Epithelial cell of proximal tubule (primary cell): ENCODE data around the gene CLNS1A. TPM values are rescaled to one million over a fixed set of nuclear protein-coding genes. Genes with fewer than 3 reads are reported as not detected.

ENCODE experiments used
- DNase-seq: peaks from one replicate; pipeline ENCODE4 v3.0.0-alpha.2; 2011; ENCODE audit warnings: low read depth
- H3K4me3 ChIP-seq: 2 replicates; pipeline ENCODE4 v1.5.1; 2011; ENCODE audit warnings: low read depth, mild to moderate bottlenecking, low read length
- total RNA-seq: library from RNA; depleted of rRNA; stranded (reverse); fragments of >200 nt; gene quantifications from 2 replicates; pipeline ENCODE4 v1.2.3, GENCODE V29; 2015
- TF ChIP-seq, protein P1 (sequence below): conservative IDR thresholded peaks from 2 replicates; pipeline ENCODE4 v1.5.1; 2012; ENCODE audit warnings: low read depth, mild to moderate bottlenecking, low read length

CLNS1A gene
- total RNA-seq, 1 donor from 2014 or later: 112 TPM

DNA sequence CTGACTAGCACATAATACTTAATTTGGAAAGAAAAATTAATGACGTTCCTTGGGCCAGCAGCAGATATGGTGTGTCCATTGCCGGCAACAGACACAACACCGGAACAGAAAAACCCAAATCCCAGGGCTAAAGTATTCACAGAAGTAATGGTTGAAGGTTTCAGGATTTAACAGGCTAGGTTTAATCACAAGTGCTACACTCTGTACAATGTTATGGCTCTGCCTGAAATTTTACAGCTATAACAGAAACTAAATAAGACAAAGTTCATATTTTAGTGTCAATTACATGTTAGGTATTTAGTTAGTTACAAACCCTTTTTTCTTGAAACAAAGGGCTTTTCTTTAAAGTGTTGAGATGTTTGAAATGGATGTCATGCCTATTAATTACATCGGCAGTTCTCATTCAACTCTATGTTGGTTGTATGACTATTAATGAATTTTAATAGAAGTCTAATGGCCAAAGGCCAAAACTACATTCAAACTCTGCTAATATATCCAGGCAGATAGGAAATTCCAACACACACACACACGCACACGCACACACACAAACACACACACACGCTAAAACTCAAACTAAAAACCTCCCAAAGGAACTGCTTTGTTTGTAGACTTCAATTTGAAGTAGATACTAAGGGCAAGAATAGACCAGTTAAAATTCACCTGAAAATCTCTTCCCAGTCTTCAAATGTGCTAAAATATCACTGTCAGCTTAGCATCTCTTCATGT lies 27.8 kb upstream of the CLNS1A start:
- no peak overlapping the region for H3K4me3 ChIP-seq
- no peak for DNase-seq
- TF ChIP-seq, protein P1, sequence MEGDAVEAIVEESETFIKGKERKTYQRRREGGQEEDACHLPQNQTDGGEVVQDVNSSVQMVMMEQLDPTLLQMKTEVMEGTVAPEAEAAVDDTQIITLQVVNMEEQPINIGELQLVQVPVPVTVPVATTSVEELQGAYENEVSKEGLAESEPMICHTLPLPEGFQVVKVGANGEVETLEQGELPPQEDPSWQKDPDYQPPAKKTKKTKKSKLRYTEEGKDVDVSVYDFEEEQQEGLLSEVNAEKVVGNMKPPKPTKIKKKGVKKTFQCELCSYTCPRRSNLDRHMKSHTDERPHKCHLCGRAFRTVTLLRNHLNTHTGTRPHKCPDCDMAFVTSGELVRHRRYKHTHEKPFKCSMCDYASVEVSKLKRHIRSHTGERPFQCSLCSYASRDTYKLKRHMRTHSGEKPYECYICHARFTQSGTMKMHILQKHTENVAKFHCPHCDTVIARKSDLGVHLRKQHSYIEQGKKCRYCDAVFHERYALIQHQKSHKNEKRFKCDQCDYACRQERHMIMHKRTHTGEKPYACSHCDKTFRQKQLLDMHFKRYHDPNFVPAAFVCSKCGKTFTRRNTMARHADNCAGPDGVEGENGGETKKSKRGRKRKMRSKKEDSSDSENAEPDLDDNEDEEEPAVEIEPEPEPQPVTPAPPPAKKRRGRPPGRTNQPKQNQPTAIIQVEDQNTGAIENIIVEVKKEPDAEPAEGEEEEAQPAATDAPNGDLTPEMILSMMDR: no peak

DNA sequence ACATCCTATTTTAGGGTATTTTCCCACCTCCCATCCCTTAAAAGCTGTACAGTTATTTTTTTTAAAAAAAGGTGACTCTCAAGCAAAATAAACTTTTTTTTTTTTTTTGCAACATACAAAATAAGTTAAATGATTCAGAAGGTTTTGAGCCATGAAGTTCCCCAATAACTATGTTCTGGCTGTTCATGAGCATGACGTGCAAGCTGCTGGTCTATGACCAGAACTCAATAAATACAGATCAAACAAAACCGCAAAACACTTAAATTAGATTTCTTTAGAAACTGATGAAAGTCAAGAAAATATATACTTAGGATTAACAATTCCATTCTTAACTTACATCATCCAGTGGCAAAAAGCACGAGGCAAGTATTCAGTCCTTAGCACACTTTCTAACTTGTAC lies 24.1 kb upstream of the CLNS1A start:
- DNase-seq: no peak
- TF ChIP-seq, protein P1: no peak

DNA sequence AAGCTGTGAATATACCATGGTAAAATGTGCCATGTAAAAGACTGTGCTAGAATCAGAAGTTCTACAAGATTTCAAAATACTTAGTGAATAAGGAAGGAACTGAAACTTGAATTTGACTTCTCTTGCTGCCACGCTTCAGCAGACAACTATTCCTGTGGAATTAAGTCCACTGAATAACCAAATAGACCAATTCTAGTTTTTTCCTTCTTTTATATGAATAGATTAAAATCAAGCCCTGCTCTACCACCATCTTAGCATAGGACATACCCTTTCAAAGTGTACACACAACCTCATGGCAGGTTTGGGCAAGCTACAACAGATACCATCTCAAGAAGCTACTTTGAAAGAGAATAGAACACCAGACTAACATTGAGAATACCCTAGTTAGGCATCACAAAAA lies 23.4 kb upstream of the CLNS1A start:
- no peak overlapping the region for H3K4me3 ChIP-seq
- TF ChIP-seq, protein P1: no peak
- no peak for DNase-seq

More for the DNA sequence above, 24.1 kb upstream of the CLNS1A start:
- no peak overlapping the region for H3K4me3 ChIP-seq

DNA sequence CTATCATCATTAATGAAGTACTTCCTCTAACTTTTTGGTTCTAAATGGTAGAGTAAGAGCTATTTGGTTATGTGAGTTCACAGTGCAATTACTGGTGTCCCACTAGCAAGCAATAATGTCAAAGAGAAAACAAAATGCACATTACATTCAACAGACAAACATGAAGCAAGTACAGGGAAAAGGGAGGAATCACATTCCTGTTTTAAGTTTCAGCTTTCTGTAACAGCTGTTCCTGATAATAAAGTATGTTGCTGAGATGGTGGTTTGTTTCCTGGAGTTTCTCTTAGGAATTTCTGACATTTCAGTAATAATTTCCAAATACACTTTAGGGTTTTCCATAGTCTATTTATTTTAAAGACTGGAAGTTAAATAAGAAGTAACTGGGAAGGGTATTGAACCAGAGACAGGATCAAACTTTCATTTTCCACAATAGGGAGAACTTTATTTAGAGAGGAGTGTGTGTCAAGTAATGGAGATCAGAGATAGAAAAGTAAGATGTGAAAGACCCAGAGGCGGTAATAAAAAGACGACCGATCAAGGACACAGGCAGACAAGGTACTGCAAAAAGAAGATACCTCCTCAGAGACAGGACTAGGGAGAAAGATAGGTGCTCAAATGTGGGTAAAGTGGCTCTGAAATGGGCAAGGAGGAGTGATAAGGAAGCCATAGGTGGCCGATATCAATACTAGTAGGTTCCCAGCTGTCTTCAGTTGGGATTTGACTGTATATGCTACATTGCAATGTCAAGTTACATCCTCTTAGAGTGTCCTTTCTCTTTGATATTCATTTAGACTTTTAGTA lies 20.8 kb upstream of the CLNS1A start:
- H3K4me3 ChIP-seq: no peak overlapping the region
- TF ChIP-seq, protein P1: no peak
- DNase-seq: no peak

DNA sequence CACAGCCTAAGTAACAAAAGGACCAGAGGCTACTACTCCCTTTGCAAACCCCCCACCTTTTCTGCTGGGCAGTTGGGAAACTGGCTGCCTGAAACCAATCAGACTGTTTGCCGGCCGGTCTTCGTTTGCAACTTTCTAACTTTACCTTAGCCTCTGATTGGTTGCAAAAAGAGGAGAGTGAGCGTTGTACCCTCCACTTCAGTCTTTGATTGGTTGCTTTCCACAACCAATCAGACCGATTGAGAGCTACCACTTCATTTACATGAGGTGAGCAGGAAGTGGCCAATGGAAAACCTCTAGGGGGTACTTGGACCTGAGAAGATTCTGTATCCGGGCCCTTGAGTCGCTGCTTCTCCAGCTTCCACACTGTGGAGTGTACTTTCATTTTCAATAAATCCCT lies 18.8 kb upstream of the CLNS1A start:
- DNase-seq: no peak
- H3K4me3 ChIP-seq: no peak overlapping the region
- TF ChIP-seq, protein P1: no peak

DNA sequence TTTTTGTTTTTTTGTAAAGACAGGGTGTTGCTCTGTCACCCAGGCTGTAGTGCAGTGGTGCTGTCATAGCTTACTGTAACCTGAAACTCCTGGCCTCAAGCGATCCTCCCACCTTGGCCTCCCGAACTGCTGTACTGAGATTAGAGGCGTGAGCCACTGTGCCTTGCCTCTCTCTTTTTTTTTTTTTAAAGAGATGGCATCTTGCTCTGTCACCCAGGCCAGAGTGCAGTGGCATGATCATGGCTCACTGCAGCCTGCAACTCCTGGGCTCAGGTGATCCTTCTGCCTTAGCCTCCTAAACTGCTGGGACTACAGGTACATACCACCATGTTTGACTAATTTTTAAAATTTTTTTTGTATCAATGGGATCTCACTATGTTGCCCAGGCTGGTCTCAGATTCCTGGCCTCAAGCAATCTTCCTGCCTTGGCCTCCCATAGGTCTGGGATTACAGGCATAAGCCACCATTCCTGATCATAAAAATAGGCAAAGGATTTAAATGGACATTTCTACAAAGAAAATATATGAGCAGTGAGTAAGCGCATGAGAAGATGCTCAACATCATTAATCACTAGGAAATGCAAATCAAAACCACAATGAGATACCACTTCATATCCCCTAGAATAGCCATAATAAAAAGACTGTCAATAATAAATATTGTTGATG lies 17.3 kb upstream of the CLNS1A start:
- TF ChIP-seq, protein P1: no peak
- H3K4me3 ChIP-seq: no peak overlapping the region
- no peak for DNase-seq
